HepG2 (cell line): Measurements from ENCODE around the gene PRPSAP1. TPM values are rescaled to one million over a fixed set of nuclear protein-coding genes. Genes with fewer than 3 reads are reported as not detected.

Experiments
- DPF2 ChIP-seq: sonication (generic); formaldehyde crosslinking; IDR thresholded peaks from 2 replicates; pipeline ENCODE4 v1.4.0; 2020; ENCODE audit warnings: mild to moderate bottlenecking, low read depth, missing genetic modification reagents, borderline replicate concordance
- MEIS1 ChIP-seq: sonication (generic); formaldehyde crosslinking; IDR thresholded peaks from 2 replicates; pipeline ENCODE4 v1.9.0; 2021; ENCODE audit warnings: mild to moderate bottlenecking, missing genetic modification reagents, moderate library complexity, borderline replicate concordance
- TARDBP ChIP-seq: sonication (generic); formaldehyde crosslinking; IDR thresholded peaks from 2 replicates; pipeline ENCODE4 v1.8.0; 2022; ENCODE audit warnings: mild to moderate bottlenecking, missing genetic modification reagents
- TERF1 ChIP-seq: sonication (generic); formaldehyde crosslinking; IDR thresholded peaks from 2 replicates; pipeline ENCODE4 v1.8.0; 2022; ENCODE audit warnings: mild to moderate bottlenecking, missing genetic modification reagents, moderate library complexity
- ZNF17 ChIP-seq: sonication (generic); formaldehyde crosslinking; IDR thresholded peaks from 2 replicates; pipeline ENCODE4 v1.5.0; 2020; ENCODE audit warnings: mild to moderate bottlenecking, missing genetic modification reagents
- ZNF232 ChIP-seq: sonication (generic); formaldehyde crosslinking; IDR thresholded peaks from 2 replicates; pipeline ENCODE4 v1.4.0; 2020; ENCODE audit warnings: missing genetic modification reagents, borderline replicate concordance
- ZNF260 ChIP-seq: sonication (generic); formaldehyde crosslinking; IDR thresholded peaks from 2 replicates; pipeline ENCODE4 v1.4.0; 2020; ENCODE audit warnings: missing genetic modification reagents, low read depth, mild to moderate bottlenecking, borderline replicate concordance
- ZNF337 ChIP-seq: sonication (generic); formaldehyde crosslinking; IDR thresholded peaks from 2 replicates; pipeline ENCODE4 v1.5.1; 2020; ENCODE audit warnings: missing genetic modification reagents, low read depth, mild to moderate bottlenecking, borderline replicate concordance
- ZNF33B ChIP-seq: sonication (generic); formaldehyde crosslinking; IDR thresholded peaks from 2 replicates; pipeline ENCODE4 v1.5.1; 2020; ENCODE audit warnings: mild to moderate bottlenecking, missing genetic modification reagents
- ZNF577 ChIP-seq: sonication (generic); formaldehyde crosslinking; IDR thresholded peaks from 2 replicates; pipeline ENCODE4 v1.4.0; 2020; ENCODE audit warnings: mild to moderate bottlenecking, low read depth, missing genetic modification reagents, borderline replicate concordance
- ZNF616 ChIP-seq: sonication (generic); formaldehyde crosslinking; IDR thresholded peaks from 2 replicates; pipeline ENCODE4 v1.5.0; 2020; ENCODE audit warnings: low read depth, mild to moderate bottlenecking, missing genetic modification reagents
- polyA plus RNA-seq, 8 experiments: library from polyadenylated mRNA; depleted of rRNA in 3 of 8; stranded (reverse) in 7 of 8; unstranded in 1 of 8; fragments of >200 nt; fragmentation: Illumina TruSeq in 4 of 8; extraction: Trizol in 4 of 8; gene quantifications; 2 replicates each; pipeline versions ENCODE4 v1.2.1 to v1.2.3, GENCODE V29; 2011 to 2016; ENCODE audit warnings: low read depth in 4 of 8, missing spikeins in 1 of 8, mixed read lengths in 1 of 8; ENCODE audit not compliant: insufficient read depth in 1 of 8
- total RNA-seq, 5 experiments: library from RNA; depleted of rRNA; stranded (reverse); fragments of >200 nt; fragmentation: Illumina TruSeq; extraction: Trizol; gene quantifications; 2 replicates each; pipeline ENCODE4 v1.2.3, GENCODE V29; 2016; ENCODE audit warnings: low read depth in 1 of 5
- TF ChIP-seq, protein P1 (sequence below), 2 experiments: fragments of 450-650 bp in 1 of 2; sonication (generic) in 1 of 2; formaldehyde crosslinking; IDR thresholded peaks; 2 replicates each; pipeline versions ENCODE4 v1.5.0 to v1.8.0; 2020 to 2022; ENCODE audit warnings: mild to moderate bottlenecking in 1 of 2, missing genetic modification reagents in 1 of 2
- TF ChIP-seq, protein P2 (sequence below): sonication (generic); formaldehyde crosslinking; IDR thresholded peaks from 2 replicates; pipeline ENCODE4 v1.5.0; 2020; ENCODE audit warnings: mild to moderate bottlenecking, missing genetic modification reagents
- TF ChIP-seq, protein P3 (sequence below): sonication (generic); formaldehyde crosslinking; IDR thresholded peaks from 2 replicates; pipeline ENCODE4 v1.4.0; 2020; ENCODE audit warnings: mild to moderate bottlenecking, missing genetic modification reagents
- TF ChIP-seq, protein P4 (sequence below): sonication (generic); formaldehyde crosslinking; IDR thresholded peaks from 2 replicates; pipeline ENCODE4 v1.4.0; 2020; ENCODE audit warnings: missing genetic modification reagents, borderline replicate concordance
- TF ChIP-seq, protein P5 (sequence below): IDR thresholded peaks from 2 replicates; pipeline ENCODE4 v1.6.1; 2016; ENCODE audit warnings: low read depth

PRPSAP1 gene
- total and polyA plus RNA-seq, 2 of the 13 experiments (the other 11 are each of a cell fraction or from before 2014, with no cell fraction given), result 91.1 to 314 TPM

GRCh38 chr17:76384222-76384986 lies 30.7 kb upstream of the PRPSAP1 start, which contains the start of gene SPHK1 (continued):
- TF ChIP-seq ZNF577 (CRISPR knock-in tag) (no peak), DPF2 (no peak), ZNF17 (no peak), TERF1 (CRISPR knock-in tag) (0 out of 2 replicates have a peak, but pooled peaks have one; percentile 54), ZNF33B (peak; percentile 29; the same call in 1 of the 2 replicates), ZNF337 (CRISPR knock-in tag) (no peak), MEIS1 (no peak; the same call in 1 of the 2 replicates), ZNF232 (CRISPR knock-in tag) (no peak; the same call in 1 of the 2 replicates), ZNF616 (peak; percentile 93), TARDBP (peak; percentile 88), ZNF260 (no peak)
- TF ChIP-seq, protein P1, sequence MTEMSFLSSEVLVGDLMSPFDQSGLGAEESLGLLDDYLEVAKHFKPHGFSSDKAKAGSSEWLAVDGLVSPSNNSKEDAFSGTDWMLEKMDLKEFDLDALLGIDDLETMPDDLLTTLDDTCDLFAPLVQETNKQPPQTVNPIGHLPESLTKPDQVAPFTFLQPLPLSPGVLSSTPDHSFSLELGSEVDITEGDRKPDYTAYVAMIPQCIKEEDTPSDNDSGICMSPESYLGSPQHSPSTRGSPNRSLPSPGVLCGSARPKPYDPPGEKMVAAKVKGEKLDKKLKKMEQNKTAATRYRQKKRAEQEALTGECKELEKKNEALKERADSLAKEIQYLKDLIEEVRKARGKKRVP (CRISPR knock-in tag; IDR thresholded peaks at IDR 0.05), result peak in 1 of 2 experiments; percentile 37; a peak in 1 of 4 replicates
- TF ChIP-seq, protein P2, sequence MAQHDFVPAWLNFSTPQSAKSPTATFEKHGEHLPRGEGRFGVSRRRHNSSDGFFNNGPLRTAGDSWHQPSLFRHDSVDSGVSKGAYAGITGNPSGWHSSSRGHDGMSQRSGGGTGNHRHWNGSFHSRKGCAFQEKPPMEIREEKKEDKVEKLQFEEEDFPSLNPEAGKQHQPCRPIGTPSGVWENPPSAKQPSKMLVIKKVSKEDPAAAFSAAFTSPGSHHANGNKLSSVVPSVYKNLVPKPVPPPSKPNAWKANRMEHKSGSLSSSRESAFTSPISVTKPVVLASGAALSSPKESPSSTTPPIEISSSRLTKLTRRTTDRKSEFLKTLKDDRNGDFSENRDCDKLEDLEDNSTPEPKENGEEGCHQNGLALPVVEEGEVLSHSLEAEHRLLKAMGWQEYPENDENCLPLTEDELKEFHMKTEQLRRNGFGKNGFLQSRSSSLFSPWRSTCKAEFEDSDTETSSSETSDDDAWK, result no peak
- TF ChIP-seq, protein P3, sequence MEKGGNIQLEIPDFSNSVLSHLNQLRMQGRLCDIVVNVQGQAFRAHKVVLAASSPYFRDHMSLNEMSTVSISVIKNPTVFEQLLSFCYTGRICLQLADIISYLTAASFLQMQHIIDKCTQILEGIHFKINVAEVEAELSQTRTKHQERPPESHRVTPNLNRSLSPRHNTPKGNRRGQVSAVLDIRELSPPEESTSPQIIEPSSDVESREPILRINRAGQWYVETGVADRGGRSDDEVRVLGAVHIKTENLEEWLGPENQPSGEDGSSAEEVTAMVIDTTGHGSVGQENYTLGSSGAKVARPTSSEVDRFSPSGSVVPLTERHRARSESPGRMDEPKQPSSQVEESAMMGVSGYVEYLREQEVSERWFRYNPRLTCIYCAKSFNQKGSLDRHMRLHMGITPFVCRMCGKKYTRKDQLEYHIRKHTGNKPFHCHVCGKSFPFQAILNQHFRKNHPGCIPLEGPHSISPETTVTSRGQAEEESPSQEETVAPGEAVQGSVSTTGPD (CRISPR knock-in tag), result no peak
- TF ChIP-seq, protein P4, sequence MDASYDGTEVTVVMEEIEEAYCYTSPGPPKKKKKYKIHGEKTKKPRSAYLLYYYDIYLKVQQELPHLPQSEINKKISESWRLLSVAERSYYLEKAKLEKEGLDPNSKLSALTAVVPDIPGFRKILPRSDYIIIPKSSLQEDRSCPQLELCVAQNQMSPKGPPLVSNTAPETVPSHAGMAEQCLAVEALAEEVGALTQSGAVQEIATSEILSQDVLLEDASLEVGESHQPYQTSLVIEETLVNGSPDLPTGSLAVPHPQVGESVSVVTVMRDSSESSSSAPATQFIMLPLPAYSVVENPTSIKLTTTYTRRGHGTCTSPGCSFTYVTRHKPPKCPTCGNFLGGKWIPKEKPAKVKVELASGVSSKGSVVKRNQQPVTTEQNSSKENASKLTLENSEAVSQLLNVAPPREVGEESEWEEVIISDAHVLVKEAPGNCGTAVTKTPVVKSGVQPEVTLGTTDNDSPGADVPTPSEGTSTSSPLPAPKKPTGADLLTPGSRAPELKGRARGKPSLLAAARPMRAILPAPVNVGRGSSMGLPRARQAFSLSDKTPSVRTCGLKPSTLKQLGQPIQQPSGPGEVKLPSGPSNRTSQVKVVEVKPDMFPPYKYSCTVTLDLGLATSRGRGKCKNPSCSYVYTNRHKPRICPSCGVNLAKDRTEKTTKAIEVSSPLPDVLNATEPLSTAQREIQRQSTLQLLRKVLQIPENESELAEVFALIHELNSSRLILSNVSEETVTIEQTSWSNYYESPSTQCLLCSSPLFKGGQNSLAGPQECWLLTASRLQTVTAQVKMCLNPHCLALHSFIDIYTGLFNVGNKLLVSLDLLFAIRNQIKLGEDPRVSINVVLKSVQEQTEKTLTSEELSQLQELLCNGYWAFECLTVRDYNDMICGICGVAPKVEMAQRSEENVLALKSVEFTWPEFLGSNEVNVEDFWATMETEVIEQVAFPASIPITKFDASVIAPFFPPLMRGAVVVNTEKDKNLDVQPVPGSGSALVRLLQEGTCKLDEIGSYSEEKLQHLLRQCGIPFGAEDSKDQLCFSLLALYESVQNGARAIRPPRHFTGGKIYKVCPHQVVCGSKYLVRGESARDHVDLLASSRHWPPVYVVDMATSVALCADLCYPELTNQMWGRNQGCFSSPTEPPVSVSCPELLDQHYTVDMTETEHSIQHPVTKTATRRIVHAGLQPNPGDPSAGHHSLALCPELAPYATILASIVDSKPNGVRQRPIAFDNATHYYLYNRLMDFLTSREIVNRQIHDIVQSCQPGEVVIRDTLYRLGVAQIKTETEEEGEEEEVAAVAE (CRISPR knock-in tag), result no peak
- TF ChIP-seq, protein P5, sequence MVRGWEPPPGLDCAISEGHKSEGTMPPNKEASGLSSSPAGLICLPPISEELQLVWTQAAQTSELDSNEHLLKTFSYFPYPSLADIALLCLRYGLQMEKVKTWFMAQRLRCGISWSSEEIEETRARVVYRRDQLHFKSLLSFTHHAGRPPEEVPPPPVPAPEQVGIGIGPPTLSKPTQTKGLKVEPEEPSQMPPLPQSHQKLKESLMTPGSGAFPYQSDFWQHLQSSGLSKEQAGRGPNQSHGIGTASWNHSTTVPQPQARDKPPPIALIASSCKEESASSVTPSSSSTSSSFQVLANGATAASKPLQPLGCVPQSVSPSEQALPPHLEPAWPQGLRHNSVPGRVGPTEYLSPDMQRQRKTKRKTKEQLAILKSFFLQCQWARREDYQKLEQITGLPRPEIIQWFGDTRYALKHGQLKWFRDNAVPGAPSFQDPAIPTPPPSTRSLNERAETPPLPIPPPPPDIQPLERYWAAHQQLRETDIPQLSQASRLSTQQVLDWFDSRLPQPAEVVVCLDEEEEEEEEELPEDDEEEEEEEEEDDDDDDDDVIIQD (CRISPR knock-in tag), result no peak
